Astrocyte (in vitro differentiated cells and primary cell): ENCODE data around the gene CD180.

Experiments used
- CTCF ChIP-seq: IDR thresholded peaks from 2 replicates; pipeline ENCODE4 v1.5.1; 2011; ENCODE audit warnings: low read depth, mild to moderate bottlenecking, inconsistent platforms, low read length, moderate library complexity; ENCODE audit not compliant: insufficient read depth
- EZH2 ChIP-seq: IDR thresholded peaks from 2 replicates; pipeline ENCODE4 v1.6.1; 2012; ENCODE audit warnings: mild to moderate bottlenecking, low read length, inconsistent platforms; ENCODE audit not compliant: insufficient read depth

DNA sequence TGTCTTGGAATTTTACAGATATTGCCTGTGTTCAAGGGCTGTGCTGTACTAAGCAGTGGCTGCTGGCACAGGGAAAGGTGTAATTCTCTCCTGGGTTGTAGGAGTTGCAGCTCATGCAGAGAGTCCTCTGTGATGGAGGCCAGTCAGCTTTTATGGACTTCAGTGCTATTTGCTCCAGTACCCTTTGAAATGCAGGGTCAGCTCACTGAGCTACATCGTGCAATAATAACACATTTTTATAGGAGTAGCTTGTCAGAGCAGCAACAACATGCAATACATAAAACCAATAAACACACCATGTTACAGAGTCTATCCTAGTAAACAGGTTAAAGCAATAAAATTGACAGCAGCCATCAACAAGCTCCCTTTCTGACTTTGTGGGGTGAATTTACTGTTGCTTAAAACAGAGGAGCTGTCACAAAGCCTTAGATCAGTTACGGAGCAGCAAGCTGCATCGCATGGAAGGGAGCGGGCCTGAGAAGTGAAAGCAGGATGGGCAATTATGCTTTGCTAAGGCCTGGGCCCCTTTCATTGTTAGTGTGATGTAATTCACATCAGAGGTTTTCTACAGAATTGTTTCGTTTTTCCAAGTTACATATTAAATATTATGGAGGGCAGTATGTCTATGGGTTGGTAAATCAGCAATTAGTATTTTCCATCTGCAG, 16.8 kb downstream of the CD180 start:
- TF ChIP-seq EZH2 (no peak), CTCF (no peak)
